NT2/D1 (cell line): Measurements from ENCODE around the gene DYRK2.
"Not testable (repeated sequence)": the region's sequence is repeated elsewhere in the genome, so short reads cannot be mapped to it uniquely, and the experiment has no call there.

Source experiments
- DNase-seq: peaks from one replicate; pipeline ENCODE4 v3.0.0-alpha.2; 2011; ENCODE audit warnings: low read depth, low spot score
- H3K27me3 ChIP-seq: 2 replicates; pipeline ENCODE4 v1.6.0; 2011; ENCODE audit warnings: mild to moderate bottlenecking; ENCODE audit not compliant: insufficient read length, insufficient read depth
- H3K36me3 ChIP-seq: 2 replicates; pipeline ENCODE4 v1.6.1; 2011; ENCODE audit warnings: mild to moderate bottlenecking, low read length, mixed read lengths; ENCODE audit not compliant: insufficient read depth, insufficient read length
- H3K4me1 ChIP-seq: 2 replicates; pipeline ENCODE4 v1.5.1; 2011; ENCODE audit not compliant: insufficient read depth, insufficient read length
- H3K4me3 ChIP-seq: 2 replicates; pipeline ENCODE4 v1.5.1; 2011; ENCODE audit warnings: low read depth; ENCODE audit not compliant: insufficient read length
- H3K9ac ChIP-seq: 2 replicates; pipeline ENCODE4 v1.6.0; 2011; ENCODE audit warnings: low read depth; ENCODE audit not compliant: insufficient read length
- H3K9me3 ChIP-seq: 2 replicates; pipeline ENCODE4 v1.5.1; 2011; ENCODE audit warnings: mild to moderate bottlenecking, low read length; ENCODE audit not compliant: insufficient read depth
- SUZ12 ChIP-seq: IDR thresholded peaks from 2 replicates; pipeline ENCODE4 v1.6.1; 2011; ENCODE audit not compliant: insufficient read length, insufficient read depth; ENCODE audit errors: extremely low read depth
- YY1 ChIP-seq: IDR thresholded peaks from 2 replicates; pipeline ENCODE4 v1.6.1; 2011; ENCODE audit not compliant: insufficient read length, insufficient read depth
- ZNF274 ChIP-seq: IDR thresholded peaks from 2 replicates; pipeline ENCODE4 v1.6.1; 2011; ENCODE audit warnings: mild to moderate bottlenecking, low read depth, low read length

DYRK2 gene

DNA sequence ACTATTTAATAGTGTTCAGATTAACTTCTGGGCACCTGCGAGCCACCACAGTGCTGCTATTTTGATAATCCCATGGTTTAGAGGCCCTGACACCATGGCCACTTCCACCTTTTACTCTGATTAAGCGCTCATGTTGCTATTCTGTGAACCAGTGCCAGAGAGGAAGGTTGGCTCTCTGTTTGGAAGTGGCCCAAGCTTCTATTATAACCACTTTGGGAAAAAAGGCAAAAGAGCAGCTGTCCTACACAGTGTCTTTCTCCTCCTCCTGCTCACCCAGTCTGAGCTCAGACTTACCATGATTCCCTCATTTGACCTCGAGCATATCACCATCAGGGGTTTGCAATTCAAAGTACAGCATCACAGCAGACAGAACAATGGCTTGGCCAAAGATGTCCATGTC is 23.3 kb downstream of the DYRK2 start:
- Histone ChIP-seq H3K4me1 (no peaks in the 10 kb centered on the region), H3K27me3 (no peaks in the 10 kb centered on the region), H3K4me3 (no peak overlapping the region), H3K9me3 (peaks cover 22% of the 10 kb centered on the region; the same call in 1 of the 2 replicates), H3K36me3 (no peaks in the 10 kb centered on the region), H3K9ac (no peak overlapping the region)
- TF ChIP-seq ZNF274 (no peak), SUZ12 (no peak), YY1 (no peak)
- no peak for DNase-seq

DNA sequence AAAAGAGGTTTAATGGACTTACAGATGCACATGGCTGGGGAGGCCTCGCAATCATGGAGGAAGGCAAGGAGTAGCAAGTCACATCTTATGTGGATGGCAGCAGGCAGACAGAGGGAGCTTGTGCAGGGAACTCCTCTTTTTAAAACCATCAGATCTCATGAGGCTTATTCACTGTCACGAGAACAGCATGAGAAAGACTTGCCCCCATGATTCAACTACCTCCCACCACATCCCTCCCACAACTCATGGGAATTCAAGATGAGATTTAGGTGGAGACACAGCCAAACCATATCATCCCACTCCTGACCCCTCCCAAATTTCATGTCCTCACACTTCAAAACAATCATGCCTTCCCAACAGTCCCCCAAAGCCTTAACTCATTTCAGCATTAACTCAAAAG is 24.0 kb downstream of the DYRK2 start:
- not testable (repeated sequence) for H3K36me3 ChIP-seq, H3K4me1 ChIP-seq, DNase-seq, H3K4me3 ChIP-seq, H3K9ac ChIP-seq, H3K27me3 ChIP-seq
- H3K9me3 ChIP-seq = peaks cover 22% of the 10 kb centered on the region; the same call in 1 of the 2 replicates

DNA sequence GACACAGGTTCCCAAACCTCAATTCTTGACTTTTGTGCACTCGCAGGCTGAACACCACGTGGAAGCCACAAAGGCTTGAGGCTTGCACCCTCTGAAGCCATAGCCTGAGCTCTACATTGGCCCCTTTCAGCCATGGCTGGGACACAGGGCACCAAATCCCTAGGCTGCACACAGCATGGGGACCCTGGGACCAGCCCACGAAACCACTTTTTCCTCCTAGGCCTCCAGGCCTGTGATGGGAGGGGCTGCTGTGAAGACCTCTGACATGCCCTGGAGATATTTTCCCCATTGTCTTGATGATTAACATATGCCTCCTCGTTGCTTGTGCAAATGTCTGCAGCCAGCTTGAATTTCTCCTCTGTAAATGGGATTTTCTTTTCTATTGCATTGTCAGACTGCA is 25.0 kb downstream of the DYRK2 start:
- H3K27me3 ChIP-seq, DNase-seq, H3K4me1 ChIP-seq, H3K36me3 ChIP-seq, H3K4me3 ChIP-seq, H3K9ac ChIP-seq: not testable (repeated sequence)
- H3K9me3 ChIP-seq = peaks cover 22% of the 10 kb centered on the region; the same call in 1 of the 2 replicates

DNA sequence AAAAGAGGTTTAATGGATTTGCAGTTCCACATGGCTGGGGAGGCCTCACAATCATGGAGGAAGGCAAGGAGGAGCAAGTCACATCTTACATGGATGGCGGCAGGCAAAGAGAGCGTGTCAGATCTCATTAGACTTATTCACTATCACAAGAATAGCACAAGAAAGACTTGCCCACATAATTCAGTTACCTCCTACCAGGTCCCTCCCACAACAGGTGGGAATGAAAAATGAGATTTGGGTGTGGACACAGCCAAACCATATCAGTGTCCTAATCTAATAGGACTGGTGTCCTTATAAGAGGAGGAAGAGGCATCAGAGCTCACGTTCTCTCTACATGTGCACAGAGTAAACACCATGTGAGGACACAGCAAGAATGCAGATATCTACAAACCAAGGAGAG is 25.9 kb downstream of the DYRK2 start:
- no peak overlapping the region for H3K4me3 ChIP-seq
- H3K9ac ChIP-seq = no peak overlapping the region
- DNase-seq = no peak
- no peaks in the 10 kb centered on the region for H3K4me1 ChIP-seq
- peaks cover 22% of the 10 kb centered on the region; the same call in 1 of the 2 replicates for H3K9me3 ChIP-seq
- TF ChIP-seq YY1 = no peak
- no peak for TF ChIP-seq SUZ12
- no peak for TF ChIP-seq ZNF274
- no peaks in the 10 kb centered on the region for H3K27me3 ChIP-seq
- no peaks in the 10 kb centered on the region for H3K36me3 ChIP-seq

DNA sequence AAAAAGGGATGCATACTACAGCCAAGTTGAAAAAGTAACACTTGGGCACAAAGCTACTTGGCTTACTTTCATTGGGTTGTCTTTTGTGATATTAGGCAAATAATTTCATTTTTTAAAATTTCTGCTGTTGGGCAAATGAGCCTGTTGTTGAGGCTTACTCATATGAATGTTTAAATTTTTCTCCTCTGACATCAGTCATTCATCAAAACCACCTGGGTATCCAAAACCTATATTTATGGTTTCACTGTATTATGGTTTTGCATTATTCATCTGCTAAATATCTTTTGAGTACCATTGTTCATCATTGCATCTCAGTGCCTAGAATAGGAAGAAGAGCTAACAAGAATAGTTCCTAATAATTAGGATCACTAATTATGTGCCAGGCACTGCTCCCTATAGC is 28.1 kb downstream of the DYRK2 start:
- Histone ChIP-seq H3K9me3 (peaks cover 20% of the 10 kb centered on the region; the same call in 1 of the 2 replicates), H3K4me1 (no peaks in the 10 kb centered on the region), H3K27me3 (no peaks in the 10 kb centered on the region), H3K9ac (no peak overlapping the region), H3K36me3 (no peaks in the 10 kb centered on the region), H3K4me3 (no peak overlapping the region)
- no peak for DNase-seq
- no peak for TF ChIP-seq SUZ12
- TF ChIP-seq ZNF274 = no peak
- TF ChIP-seq YY1 = no peak

DNA sequence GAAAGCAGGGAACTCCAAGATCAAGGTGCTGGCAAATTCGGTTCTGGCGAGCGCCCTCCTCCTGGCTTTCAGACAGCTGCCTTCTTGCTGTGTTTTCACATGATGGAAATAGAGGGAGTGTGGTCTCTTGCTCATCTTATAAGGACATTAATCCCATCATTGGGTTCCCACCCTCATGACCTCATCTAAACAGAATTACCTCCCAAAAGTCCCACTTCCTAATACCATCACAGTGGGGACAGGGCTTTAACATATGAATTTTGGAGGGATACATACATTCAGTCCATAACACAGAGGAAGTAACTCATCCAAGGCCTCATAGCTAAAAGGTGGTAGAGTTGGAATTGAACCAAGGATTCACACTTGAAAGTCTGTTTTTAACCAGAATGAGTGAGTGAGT is 28.6 kb downstream of the DYRK2 start:
- Histone ChIP-seq H3K9me3 (peaks cover 14% of the 10 kb centered on the region; the same call in 1 of the 2 replicates), H3K36me3 (no peaks in the 10 kb centered on the region), H3K9ac (no peak overlapping the region), H3K27me3 (no peaks in the 10 kb centered on the region), H3K4me1 (no peaks in the 10 kb centered on the region), H3K4me3 (no peak overlapping the region)
- no peak for DNase-seq
- TF ChIP-seq SUZ12 = no peak
- TF ChIP-seq YY1 = no peak
- no peak for TF ChIP-seq ZNF274

DNA sequence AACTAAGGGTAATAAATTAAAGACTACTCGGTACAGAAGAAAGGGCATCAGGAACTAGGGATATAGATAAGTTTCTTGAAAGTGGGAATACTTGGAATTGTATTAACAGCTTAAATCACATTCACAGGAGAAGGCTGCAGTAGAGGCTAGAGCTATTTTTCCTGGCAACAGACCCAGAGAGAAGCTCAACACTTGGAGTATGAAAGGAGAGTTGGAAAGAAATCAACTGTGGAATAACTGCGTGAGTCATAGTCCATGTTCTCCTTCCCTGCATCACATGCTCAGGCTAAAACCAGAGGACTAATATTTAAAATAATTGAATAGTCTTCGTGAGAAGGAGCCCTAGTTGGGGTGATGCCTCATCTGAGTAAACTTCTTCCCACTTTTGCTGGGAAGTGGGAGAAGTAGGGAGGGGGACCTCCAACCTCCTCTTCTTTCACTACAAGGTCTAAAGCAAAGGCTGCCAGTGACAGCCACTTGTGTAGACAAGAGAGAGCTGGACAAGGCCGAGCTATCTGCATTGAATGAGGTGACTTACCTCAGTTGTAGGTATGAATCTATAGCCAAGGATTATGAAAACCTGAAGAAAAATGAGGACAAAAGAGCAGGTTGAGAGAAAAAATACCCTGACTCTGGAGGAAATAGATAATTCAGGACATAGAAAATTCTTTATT is 32.7 kb downstream of the DYRK2 start:
- Histone ChIP-seq H3K4me3 (no peak overlapping the region), H3K4me1 (no peaks in the 10 kb centered on the region), H3K27me3 (no peaks in the 10 kb centered on the region), H3K9ac (no peak overlapping the region), H3K9me3 (no peaks in the 10 kb centered on the region), H3K36me3 (no peaks in the 10 kb centered on the region)
- TF ChIP-seq SUZ12 (no peak), YY1 (no peak), ZNF274 (no peak)
- no peak for DNase-seq

DNA sequence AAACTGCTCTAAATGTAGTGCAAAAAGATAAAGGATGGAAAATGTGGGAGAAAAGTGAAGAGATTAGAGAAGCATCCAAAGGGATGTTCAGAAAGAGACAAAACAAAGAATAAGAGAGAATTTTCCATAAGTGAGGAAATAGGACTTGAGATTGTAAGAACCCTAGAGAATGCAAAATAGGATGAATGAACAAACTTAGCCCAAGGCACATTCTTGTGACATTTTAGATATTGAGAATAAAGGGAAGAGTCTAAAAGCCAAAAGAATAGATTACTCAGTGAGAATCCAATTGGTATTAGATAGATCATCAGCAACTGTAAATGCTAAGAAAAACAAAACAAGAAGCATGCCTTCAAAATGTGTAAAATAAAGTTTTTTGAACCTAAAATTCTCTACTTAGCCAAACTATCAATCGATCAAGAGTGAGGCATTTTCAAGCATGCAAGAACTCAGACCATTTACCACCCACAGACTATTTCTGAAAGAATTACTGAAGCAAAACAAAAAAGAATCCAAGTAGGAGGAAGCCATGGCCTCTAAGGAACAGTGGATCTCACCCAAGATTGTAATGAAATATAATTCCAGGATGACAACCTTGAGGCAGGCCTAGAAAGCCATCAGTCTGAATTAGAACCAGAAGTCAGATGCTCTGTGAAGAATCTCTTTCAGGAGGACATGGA is 33.5 kb downstream of the DYRK2 start:
- H3K36me3 ChIP-seq = no peaks in the 10 kb centered on the region
- no peaks in the 10 kb centered on the region for H3K4me1 ChIP-seq
- no peak overlapping the region for H3K9ac ChIP-seq
- no peak for TF ChIP-seq SUZ12
- no peak for TF ChIP-seq YY1
- TF ChIP-seq ZNF274 = no peak
- no peaks in the 10 kb centered on the region for H3K27me3 ChIP-seq
- H3K9me3 ChIP-seq = no peaks in the 10 kb centered on the region
- no peak for DNase-seq
- H3K4me3 ChIP-seq = no peak overlapping the region
